Activated CD4-positive, alpha-beta T cell treated with anti-CD3 and anti-CD28 coated beads, Interleukin-2, Interleukin-4, amounts not matched to agents 100 ng/mL and 50 ng/mL, durations not matched to agents 16 hours and 8 hours (primary cell): ENCODE data around the gene TCERG1.

Experiments
- DNase-seq: peaks from one replicate; pipeline ENCODE4 v3.0.0-alpha.2; 2020; ENCODE audit warnings: low spot score

Gene TCERG1

DNA sequence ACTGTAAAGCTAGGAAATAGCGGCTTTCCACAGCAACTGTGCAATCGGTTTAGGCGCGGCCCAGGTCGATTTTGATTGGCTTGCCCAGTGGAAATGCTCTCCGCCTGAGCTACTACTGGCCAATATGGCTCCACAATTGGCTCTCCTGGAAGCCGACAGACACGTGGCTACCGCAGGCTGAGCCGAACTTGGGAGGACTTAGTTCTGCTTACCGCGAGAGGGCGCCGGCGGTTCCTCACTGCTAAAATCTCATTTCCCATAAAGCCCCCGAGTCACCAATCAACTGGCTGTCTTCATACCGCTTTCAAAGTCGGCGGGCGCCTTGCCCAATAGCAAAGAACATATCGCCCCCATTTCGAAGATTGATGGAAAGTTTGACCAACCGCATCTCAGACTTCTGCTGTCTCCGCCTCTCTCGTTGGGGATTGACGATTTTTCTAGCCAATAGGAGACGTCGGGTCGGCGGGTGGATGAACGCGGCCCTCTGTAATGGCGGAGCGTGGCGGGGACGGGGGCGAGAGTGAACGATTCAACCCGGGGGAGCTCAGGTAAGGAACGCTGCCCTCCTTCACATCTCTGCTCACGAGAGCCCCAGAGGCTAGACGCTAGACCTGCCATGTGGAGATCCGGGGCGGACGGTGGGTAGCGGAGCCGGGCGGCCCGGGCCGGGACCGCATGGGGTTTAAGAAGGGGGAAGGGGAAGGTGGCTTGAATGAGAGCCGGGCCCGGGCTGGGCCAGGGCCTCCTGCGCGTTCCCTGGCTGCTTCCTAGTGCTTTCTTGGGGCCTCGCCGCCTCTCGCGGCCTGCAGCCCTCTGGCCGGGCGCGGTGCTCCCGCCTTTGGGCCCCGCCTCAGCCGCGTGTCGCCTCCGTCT, at the start of gene TCERG1:
TCERG1 (plus strand) TSS at position 473 of the 873 bp plus-strand sequence; CDS start at position 490, 17 bp downstream.
- peak; percentile 99 for DNase-seq

DNA sequence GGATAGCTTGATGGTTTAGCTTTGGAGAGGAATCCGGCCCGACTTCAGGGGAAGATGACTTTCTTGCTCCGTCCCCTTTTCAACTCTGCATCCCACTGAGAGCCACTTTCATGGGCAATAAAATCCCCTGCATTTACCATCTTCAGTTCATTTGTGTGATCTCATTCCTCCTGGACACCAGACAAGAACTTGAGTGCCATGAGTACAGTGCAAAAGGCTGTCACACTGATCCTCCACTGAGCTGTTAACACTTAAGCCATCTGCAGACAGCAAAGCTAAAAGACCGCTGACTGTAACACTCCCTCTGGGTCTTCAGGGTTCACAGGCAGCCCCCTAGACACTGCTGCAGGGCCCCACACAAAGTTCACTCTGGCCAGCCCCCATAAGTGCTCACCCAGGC, 48.3 kb upstream of the TCERG1 start:
- no peak for DNase-seq

DNA sequence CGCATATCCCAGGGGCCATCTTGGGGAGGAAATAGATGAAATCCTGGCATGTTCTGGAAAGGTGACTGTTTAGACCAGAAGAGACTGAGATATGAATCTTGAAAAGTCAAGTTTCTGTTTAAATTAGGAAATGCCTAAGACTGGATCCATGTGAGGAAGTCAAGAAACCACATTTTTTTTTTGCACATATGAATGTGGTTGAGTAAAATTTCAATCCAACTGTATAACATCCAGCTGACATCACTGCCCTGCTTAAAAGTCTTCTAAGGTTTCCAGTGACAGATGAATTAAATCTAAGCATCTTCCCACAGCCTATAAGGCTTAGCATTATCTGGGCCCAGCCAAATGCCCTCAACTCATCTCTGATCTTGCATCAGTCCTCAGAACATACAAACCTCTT, 47.7 kb upstream of the TCERG1 start:
- no peak for DNase-seq

DNA sequence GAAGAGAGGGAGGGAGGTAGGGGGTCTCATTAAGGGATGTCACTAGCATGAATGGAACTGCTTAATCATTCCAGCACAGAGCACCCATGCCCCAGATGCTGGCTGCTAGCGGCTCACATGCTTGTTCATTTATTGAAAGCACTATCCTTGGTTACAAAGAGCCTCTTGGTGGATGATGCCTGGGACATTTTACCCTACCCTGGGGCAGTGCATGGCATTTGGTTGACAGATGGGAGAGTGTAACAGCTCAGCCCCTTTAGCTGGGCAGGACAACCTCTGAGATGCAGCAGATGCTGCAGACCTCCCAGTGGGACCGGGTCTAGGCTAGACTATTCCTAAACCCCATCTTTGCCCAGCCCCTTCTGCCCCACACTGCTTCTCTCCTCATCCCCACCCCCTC, 46.9 kb upstream of the TCERG1 start:
- no peak for DNase-seq

DNA sequence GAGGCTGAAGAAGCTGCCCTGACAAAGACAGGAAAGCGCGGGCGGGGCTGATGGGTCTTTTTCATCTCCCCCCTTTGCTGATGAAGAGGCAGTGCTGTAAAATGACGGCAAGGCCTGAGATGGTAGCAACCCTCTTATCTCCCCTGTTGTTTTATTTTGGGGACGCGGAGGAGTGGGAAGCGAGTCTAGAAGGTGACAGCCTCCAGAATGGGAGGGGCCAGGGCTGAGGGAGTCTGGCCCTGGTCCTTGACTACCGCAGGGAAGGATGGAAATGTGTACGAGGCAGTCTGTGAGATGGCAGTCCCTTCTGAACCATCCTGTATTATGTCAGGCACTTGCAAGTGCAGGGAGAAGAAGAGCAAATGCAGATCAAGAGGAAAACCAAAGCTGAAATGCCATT, 46.1 kb upstream of the TCERG1 start:
- DNase-seq = no peak

DNA sequence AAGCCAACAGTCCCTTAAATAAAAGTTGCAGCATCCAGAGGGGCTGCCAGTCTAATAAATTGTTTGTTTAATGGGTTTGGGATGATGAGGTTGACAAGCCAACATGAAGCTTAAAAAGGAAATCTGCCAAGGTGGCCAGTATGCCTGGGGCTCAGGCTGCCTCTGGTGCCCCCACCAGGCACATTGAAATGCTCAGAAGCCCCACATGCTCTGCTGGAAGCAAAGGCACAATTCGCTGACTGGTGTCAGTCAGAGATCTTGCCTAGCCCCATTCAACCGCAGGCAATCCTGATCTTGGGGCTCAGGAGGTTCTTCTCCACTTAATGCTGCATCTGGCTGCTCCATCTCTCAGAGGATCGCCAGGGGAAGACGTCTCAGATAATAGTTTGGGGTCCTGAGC, 44.2 kb upstream of the TCERG1 start:
- DNase-seq = no peak

DNA sequence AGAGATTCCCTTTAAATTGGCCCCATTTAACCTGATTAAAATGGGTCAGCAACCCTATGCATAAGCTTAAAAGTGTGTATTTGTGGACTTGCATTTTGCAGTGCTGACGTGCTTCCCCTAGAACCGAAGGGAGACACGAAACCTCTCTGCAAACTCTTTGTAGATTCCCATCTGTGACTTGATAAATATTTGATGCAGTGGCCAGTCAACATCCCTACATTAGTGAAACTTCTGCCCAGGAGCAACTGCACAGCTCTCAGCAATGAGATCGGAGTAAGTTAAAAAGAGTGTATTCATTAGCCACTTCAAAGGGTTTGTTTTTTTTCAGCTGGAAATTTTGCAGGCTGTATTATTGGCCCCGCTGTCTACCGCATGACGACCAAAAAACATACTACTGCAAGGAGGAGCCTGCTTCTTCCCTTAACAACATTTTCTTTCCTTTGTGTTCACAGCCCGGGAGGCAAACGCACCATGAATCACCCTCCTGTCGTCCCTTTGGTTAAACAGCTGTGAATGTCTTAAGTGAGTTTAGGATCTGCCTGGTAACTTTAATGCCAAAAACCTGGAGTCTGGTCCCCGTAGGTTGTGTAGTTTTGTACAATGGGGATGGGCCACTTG, 38.0 kb upstream of the TCERG1 start:
- no peak for DNase-seq

DNA sequence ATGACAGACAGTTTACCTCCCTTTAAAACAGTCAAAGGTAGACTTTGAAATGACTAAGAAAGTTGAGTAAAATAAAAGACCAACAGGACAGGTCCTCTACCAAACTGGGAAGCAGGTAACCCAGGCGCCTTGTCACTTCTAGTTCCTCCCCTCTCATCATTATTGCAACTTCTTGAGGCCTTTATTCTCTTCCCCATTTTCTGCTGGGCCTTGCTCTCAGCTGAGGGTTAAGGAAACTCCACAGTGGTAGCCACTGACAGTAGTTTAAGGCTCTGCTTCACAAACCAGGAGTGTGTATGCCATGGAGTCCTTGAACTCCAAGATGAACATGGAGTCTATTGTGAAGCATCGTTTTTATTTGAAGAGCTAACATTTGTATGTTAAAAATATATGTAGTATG, 36.9 kb upstream of the TCERG1 start:
- no peak for DNase-seq

DNA sequence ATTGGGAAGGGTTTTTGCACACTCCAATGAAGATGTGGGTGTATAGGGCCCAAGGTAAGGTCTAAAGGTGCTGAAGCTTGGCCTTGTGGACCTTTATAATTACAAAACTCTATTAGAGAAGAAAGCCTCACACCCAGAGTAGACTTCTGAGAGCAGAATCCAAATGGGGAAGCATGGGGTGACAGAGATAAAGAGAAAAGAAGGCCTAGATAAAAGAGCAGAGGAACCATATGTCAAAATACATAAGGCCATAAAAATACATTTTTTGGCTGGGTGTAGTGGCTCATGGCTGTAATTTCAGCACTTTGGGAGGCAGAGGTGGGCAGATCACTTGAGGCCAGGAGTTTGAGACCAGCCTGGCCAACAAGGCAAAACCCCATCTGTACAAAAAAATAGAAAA, 27.4 kb upstream of the TCERG1 start:
- DNase-seq = no peak

DNA sequence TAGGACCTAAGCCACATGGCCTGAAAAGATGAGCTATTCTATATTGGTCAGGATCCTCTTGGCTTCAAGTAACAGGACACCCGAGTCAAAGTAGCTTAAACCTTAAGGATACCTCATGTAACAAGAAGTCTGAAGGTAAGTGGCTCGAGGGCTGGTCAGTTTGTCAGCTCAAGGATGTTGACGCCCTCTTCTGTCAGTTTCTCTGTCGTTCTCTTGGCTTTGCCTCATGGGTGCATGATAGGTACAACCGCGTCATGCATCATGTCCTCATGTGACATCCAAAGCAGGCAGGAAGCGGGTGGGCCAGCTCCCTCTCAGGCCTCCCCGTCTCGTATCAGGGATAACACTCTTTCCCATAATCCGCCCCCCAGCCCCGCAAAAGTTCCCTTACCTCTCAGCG, 22.1 kb upstream of the TCERG1 start:
- no peak for DNase-seq

DNA sequence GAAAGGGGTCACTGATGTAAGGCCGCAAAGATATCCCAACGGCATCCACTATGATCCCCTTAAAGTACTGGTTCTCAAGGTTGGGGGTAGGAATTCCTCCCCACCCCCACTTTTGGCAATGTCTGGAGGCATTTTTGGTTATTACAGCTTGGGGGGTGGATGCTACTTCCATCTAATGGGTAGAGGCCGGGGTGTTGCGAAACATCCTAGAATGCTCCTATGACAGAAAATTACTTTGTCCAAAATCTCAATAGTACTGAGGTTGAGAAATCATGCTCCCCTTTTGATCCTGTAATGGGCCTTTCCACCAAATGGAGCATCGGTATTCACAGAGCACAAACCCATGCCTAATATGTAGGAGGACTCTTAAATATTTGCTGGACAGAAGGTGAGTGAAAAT, 20.8 kb upstream of the TCERG1 start:
- DNase-seq = no peak

DNA sequence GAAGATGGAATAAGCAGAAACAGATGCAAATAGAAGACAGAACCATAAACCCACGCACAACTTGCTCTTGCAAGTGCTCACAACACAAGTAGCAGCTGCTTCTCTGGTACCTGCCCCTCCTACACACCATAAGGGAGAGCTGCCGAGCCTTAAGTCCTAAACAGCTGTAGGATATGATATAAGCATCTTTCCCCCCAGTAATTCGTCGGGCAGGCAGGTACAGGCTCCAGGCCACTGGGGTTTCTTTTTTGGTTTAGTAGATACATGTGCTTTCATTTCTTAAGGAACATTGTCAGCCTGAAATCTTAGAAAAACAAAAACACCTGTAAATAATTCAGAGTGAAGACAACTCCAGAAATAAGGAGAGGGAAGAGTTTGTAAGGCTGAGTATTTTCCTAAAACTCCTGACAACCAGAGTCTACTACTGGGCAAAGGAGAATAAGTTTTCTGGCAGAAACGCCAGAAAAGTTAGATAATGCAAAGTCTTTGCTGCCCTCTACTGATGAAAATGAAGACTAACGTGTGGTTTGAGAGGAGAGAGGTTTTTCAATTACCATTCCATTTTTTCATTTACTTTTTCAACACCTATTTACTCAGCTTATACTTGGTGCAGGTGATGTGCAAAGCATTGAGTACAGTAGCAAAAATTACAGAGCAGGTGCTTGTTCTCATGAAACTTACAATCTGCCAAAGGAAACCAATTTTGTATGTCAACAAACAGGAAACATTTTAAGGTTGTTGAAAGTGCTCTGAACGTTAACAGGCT, 20.1 kb upstream of the TCERG1 start:
- DNase-seq = peak; percentile 46

DNA sequence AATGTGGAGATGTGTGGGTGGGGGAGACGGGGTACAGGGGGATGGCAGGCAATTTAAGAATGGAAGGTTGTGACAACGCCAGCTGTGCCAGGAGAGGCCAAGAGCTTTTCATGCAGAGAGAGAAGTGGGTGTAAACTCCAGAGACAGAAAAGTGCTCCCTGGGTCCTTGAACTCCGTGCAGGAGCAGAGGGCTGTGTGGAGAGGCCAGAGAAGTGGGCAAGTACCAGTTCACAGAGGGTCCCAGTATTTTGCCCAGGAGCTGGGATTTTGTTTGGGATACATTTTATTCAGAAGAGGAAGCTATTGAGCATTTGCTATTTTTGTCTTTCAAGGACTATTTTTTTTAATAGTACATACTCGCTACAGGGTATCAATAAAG, 19.5 kb upstream of the TCERG1 start:
- DNase-seq = no peak

DNA sequence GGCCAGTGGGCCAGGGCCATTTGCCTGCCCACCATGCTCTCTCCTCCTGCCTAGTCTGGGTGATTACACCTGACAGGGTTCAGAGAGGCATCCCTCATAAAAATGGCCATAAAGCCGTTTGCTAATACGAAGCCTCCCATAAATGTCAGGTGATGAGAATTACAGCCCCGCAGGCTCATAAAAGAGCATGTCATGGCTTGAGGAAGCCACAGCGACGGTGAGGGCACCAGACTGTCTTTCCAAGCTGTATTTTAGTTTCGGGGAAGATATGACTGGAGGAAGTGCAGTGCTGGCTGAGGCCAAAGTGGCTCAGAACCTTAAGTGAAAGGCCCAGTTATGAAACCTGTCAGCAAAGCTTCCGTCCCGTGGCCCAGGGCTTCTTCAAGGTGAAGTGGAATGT, 18.5 kb upstream of the TCERG1 start:
- DNase-seq = no peak

DNA sequence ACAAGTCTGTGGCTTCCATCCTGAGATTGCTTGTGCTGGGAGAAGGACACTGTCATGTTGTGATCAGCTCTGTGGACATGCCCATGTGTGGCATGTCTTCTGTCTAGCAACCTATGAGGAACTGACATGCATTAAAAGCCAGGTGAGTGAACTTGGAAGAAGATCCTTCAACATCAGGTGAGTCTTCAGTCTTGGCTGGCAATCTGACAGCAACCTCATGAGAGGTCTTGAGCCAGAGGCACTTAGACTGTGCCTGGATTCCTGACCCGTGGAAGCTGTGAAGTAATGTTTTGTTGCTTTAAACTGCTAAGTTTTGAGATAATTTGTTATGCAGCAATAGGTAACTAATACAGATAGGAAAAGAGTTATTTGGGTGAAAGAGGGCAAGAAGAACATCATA, 6.8 kb upstream of the TCERG1 start:
- no peak for DNase-seq

DNA sequence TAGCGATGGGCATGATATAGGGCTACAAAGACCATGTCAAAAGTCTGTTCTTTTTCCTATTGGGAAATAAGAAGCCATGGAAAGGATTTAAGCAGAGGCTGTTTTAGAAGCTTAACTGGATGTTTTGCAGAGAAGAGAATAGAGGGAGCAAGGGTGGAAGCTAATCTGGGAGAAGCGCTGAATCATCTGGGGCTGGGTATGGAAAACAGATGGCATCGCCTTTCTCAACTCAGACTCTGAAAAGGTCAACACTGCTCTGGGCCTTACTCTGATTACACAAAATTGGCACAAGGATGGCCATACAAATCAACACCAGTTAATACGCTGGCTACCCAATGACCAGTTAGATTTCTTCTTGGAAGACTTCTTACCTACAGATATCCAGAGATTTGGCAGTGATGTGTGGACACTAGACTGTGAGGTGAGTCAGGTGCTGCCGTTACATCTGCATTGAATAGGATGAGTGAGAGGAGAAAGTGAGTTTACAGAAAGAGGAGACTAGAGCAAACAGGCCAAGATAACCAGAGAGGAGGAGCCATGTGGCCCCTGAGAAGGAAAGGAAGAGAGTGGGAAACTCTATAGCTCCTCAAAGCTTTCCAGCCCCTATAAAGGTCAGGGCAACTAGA, 6.2 kb upstream of the TCERG1 start:
- no peak for DNase-seq

DNA sequence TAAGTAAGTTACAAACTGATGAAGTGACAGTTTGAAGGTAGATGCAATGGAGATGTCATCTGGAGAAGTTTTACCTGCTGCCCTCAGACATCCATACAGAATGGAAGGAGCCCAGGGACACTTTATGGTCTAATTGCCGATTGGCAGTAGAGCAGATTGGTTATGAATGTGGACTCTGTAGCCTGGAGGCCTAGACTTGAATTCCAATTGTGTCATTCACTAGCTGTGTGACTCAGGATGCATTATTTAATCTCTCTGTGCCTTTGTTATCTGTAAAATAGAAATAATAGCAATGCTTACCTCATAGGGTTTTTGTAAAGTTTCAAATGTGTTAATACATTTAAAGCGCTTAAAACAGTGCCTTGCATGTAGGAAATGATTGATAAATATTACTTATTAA, 5.2 kb upstream of the TCERG1 start:
- no peak for DNase-seq

DNA sequence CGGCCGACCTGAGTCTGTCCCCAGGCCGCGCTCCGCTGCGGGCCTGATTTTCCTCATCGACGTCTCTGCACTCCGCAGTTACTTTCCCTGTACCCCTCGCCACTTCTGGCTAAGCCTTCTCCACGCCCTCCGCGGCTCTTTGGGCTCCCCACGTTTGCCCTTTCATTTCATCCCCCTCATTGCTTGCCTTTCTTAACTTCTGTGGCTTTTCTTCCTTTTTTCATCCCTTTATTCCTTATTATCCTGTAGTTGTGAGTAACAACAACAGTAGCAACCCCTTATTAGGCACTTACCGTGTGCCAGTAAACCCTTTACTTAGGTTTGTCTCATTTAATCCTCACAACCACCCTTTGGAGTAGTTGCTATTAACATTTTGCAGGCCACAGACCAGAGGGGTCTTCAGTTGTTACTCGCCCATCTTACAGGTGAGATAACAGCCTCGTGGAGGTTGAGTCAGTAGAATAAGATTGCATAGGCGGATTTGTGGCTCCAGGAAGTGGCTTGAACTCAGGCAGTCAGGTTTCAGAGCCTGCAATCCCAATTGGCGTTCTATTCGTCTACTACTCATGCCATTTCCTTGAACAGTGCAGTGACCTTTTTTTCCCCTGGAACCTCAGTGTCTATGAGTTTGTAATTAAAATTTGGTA, 724 bp downstream of the TCERG1 start:
- DNase-seq = peak; percentile 68

DNA sequence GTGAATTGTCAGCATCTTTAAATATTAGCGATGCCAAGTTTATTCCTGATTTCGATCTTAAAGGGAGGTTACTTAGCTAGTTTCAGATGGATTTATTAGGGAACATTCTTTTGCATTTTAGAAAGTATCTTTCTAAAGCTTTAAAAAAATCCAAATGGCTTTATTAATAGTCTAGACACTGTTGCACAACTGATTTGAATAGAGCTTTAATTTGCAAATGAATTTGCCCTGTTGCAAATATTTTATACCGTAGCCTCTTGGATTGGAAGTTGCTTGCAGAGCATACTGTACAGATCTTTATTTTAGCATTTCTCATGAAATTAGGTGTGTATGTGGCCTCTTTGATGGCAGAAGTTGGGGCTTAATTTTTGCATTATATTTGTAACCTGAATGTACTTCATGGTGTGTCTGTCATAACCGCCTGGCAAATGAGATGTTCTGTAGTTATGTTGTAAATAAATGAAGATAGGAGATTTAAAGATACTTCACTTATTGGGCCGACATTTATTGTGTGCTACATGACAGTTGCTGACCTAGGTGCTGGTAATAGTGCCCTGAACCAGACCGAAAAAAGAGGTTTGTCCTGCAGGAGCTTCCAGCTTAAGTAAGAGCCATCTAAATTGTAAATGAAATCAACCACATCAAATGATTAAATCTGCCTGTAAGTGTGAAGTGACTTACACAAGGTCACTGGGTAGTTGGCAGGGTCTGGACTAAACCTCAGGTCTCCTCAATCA, 1.8 kb downstream of the TCERG1 start:
- DNase-seq = no peak

DNA sequence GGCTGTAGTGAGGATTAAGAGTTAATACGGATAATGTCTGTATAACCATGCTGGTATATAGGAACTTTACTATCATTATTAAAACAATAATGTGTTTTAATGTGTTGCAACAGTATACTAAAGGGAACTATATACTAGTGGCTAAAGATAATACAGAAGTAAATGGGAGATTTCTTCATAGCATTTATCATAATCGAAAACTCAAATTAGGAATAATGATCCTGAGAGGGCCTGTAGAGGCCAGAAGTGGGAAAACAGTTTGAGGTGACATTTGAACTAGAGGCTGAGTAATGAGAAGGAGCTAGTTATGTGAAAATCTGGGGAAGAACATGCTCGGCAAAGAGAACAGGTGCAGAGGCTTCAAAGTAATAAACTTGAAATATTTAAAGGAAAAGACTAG, 2.9 kb downstream of the TCERG1 start:
- no peak for DNase-seq

DNA sequence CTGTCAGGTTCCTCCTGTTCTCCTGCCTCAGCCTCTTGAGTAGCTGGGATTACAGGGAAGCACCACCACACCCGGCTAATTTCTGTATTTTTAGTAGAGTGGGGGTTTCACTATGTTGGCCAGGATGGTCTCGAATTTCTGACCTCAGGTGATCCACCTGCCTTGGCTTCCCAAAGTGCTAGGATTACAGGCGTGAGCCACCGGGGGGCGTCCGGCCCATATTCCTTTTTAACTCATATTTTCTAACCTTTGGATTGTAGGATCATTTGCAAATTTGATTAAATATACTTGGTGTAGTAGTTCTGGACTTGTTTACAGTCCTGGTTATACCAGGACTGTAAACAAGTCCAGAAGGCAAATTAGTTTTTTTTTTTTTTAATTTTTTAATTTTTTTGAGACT, 4.3 kb downstream of the TCERG1 start:
- no peak for DNase-seq
